HG03280 (cell line): ENCODE results near the gene SPATA31C2.
"Not testable (repeated sequence)": the region's sequence is repeated elsewhere in the genome, so short reads cannot be mapped to it uniquely, and the experiment has no call there.

Experiments used
- ATAC-seq: cut with Tn5 transposase; IDR thresholded peaks from one replicate; pipeline ENCODE4 v1.9.1; 2021; ENCODE audit warnings: mild to moderate bottlenecking, moderate library complexity; ENCODE audit not compliant: unreplicated experiment

The SPATA31C2 gene

GRCh38 chr9:88127700-88128300 is 10.5 kb downstream of the SPATA31C2 start:
- ATAC-seq: not testable (repeated sequence)

- ATAC-seq: not testable (repeated sequence)
Measured at GRCh38 chr9:88123413-88123812, 14.9 kb downstream of the SPATA31C2 start.

GRCh38 chr9:88118121-88118520 is 20.2 kb downstream of the SPATA31C2 start:
- ATAC-seq: not testable (repeated sequence)

GRCh38 chr9:88114968-88115612 is 23.2 kb downstream of the SPATA31C2 start:
- ATAC-seq: not testable (repeated sequence)

GRCh38 chr9:88114283-88114967 is 23.9 kb downstream of the SPATA31C2 start:
- not testable (repeated sequence) for ATAC-seq

GRCh38 chr9:88113156-88114130 is 24.8 kb downstream of the SPATA31C2 start:
- ATAC-seq: not testable (repeated sequence)

- no peak for ATAC-seq
Measured at GRCh38 chr9:88110026-88110425, 28.2 kb downstream of the SPATA31C2 start.

GRCh38 chr9:88108779-88109178 is 29.5 kb downstream of the SPATA31C2 start:
- ATAC-seq: no peak

GRCh38 chr9:88106492-88106891 is 31.8 kb downstream of the SPATA31C2 start:
- ATAC-seq: no peak

- no peak for ATAC-seq
Measured at GRCh38 chr9:88092797-88093331, 45.4 kb downstream of the SPATA31C2 start.

GRCh38 chr9:88090151-88090581 is 48.1 kb downstream of the SPATA31C2 start:
- no peak for ATAC-seq

GRCh38 chr9:88087906-88088305 is 50.4 kb downstream of the SPATA31C2 start:
- no peak for ATAC-seq

GRCh38 chr9:88085476-88085875 is 52.8 kb downstream of the SPATA31C2 start:
- no peak for ATAC-seq

GRCh38 chr9:88084357-88085183 is 53.7 kb downstream of the SPATA31C2 start:
- ATAC-seq: no peak
